Activated CD4-positive, alpha-beta T cell treated with anti-CD3 and anti-CD28 coated beads, Interleukin-2, amount 50 U/mL, for 1 hour (primary cell): Measurements from ENCODE around the gene CAV2.
"Not testable (repeated sequence)": the region's sequence is repeated elsewhere in the genome, so short reads cannot be mapped to it uniquely, and the experiment has no call there.

Experiments used
- DNase-seq: peaks from one replicate; pipeline ENCODE4 v3.0.0-alpha.2; 2020

CAV2 gene, protein sequence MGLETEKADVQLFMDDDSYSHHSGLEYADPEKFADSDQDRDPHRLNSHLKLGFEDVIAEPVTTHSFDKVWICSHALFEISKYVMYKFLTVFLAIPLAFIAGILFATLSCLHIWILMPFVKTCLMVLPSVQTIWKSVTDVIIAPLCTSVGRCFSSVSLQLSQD

DNA sequence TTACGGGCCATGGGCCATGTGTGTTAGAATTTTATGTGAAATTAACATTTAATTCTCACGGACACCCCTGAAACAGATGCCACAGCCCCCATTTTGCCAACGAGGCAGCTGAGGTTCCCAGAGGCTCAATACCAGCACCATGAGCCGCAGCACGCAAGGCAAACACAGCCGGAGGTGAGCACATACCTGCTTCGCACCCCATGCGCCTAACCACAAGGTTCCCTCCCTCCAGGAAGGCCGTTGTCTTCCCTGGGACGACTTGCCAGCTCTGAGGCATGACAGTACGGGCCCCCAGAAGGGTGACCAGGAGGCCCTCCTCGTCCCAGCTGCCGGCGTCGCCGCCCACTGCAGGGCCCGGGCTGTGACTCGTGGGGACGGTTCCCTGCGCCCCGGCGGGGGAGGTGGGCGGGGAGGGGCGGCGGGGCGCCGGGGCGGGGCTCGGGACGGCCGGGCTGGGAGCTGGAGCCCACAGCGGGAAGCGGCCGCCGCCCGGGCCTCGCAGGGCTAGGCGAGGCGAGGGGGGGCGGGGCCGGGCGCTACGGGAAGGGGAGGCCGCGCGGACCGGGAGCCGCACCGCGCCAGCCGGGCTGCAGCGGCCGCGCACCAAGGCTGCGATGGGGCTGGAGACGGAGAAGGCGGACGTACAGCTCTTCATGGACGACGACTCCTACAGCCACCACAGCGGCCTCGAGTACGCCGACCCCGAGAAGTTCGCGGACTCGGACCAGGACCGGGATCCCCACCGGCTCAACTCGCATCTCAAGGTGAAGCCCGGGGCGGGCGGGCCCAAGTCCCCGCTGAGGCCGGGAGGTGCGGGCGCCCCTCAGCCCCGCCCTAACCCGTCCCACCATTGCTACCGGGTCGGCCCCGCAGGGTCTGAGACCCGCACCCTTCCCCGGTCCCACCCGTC lies at the start of gene CAV2:
Gene CAV2, plus strand, starts transcription at position 571 of the 910 bp plus-strand sequence. Its CDS starts 44 bp downstream, at position 615.
- DNase-seq, result no peak

DNA sequence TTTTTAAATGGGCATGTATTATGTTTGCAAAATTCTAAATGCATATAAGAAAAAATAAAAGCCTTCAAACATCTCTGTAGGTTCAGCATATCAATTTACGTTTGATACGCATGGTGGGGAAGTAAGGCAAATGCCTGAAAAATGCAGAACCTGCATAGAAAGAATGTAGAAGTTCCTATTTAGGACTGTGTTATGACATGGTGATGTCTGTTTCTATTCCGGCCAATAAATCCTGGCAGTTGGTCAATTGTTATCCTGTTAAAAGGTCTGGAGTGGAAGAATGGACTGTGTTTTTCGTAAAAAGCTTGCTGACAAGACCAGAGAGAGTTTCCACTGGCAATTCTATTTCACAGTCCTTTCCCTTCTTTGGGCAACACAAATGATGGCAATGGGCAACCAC lies 49.6 kb upstream of the CAV2 start:
- no peak for DNase-seq

DNA sequence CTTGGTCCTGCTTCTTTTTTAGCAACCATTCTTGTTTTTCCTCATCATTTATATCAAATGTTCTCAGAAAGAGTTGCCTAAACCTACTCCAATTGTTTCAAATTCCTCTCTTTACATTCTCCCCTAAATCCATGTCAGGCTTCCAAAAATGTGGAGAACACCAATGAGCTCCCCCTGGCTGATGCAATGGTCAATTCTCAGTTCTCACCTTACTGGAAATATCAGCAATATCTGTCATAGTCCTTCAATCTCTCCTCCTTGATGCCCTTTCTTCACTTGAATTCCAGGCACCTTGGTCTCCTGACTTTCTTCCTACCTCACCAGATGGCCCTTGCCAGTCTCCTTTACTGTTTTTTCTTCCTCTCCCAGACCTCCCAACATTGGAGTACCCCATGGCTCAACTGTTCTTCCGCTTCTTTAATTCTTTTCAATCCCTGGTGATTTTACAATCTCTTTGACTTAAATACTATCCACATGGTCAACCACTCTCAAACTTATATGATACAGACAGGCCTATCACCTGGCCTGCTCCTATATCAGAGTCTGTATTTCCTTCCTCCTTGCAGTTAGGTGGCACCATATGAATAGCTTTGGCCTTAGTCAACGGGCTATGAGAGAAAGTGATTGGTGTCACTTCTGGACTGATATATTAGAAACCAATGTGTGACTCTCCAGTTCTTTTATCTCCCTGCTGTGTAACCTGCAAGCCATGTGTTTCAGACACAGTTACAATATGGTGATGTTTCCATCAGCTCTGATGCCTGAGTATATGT lies 47.4 kb upstream of the CAV2 start:
- DNase-seq, result no peak

DNA sequence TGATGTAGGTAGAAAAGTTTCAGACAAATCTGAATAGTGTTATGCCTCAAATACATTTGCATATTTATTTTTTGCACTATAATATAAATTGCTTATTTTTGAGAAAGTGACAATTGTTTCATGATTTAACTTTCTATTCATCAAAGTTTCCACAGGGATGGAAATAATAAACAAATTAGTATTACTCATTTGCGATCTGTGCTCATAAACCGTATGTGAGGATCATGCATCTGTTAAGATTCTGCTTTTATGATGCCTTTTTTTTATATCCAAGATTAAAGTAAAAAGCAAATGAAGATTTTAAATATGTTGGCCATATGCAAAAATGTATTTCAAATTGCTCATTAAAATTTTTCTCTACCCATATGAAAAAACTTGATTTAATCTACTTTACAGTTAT lies 45.2 kb upstream of the CAV2 start:
- no peak for DNase-seq

DNA sequence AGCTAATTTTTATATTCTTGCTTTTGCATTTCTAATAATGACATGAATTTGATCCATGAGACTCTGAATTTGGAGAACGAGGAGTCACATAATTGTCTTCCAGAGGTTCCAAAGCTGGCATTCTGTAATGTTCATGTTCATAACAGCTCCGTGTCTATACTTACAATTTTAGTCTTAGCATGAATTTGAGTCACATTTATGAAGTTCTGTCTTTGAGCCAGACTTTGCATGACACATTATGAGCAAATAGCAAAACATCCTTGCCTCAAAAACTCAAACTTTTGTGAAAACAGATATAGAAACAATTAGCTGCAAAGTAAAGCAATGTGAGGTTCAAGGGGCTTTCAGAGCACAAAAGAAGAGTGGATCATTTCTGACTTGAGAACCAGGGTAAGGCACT lies 44.5 kb upstream of the CAV2 start:
- no peak for DNase-seq

DNA sequence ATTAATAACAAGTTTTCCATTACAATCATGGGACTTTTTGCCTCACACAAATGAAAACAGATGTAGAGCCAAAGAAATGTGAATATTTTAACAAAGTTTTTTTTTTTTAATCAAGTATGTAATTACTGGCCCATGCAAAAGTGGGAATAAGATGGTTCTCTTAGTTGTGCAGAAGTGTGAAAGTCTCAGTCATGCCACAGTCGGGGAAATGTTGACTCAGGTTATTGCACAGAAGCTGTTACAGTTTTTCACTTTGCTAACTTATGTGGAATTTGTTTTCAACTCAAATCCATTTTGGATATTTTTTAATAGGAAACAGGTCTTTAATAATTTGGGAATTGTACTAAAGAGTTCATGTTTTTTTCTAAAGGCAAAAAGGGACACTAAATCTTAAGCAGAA lies 44.0 kb upstream of the CAV2 start:
- no peak for DNase-seq

DNA sequence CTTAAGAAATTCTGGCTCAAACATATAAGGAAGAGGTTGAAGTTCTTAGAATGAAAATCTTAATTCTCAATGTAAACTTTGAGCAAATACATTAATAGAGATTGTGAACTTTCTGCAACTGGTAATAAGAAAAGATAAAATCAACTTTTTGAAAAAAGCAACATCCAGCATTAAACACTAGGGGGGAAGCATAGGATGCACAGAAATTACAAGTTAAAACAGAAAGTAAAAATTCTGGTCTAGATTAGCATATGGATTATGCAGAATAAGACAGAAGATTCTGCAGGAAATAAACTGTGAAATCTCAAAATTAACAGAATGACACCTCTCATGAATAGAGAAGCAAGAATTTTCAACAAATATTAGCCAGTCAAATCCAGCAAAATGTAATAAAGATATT lies 38.0 kb upstream of the CAV2 start:
- DNase-seq, result no peak

DNA sequence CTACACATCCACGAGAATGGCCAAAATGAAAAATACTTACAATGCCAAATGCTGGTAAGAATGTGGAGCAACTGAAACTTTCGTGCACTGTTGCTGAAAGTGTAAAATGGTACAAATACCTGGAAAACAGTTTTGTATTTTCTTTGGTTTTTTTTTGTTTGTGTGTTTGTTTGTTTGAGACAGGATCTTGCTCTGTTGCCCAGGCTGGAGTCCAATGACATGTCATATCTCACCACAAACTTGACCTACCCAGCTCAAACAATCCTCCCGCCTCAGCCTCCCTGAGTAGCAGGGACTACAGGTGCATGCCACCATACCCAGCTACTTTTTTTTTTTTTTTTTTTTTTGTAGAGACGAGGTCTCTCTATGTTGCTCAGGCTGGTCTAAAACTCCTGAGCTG lies 35.6 kb upstream of the CAV2 start:
- DNase-seq, result no peak

DNA sequence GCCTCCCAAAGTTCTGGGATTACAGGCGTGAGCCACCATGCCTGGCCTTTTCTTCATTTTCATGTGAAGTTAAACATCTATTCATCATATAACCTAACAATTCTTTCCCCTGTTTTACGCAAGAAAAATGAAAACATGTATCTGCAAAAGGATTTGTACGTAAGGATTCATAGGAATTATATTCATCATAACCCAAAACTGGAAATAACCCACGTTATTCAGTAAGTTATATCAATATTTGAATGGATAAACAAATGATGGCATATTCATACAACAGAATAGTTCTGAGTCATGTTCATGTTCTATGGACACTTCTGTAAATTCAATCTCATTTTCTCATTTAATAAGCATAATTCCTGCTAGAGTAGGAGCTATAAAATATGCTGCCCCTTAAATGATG lies 35.2 kb upstream of the CAV2 start:
- DNase-seq, result no peak

DNA sequence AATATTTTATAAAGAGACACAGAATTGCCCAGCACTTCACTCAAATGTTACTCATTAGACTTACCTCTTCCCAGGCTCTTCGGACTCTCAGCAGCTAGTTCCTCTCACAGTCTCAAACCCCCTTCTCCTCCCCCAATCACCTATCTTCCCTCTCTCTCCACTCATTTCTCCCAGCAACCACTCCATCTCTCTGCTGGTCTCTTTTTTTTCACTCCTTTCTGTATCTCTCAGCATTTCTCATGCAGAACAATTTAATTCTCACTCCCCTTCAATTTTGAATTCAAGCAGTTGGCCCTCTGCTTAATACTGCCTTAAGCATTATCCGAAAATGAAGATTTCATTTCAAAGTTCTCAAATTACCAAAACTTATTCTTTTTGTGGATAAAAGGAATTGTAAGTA lies 34.4 kb upstream of the CAV2 start:
- DNase-seq, result no peak

DNA sequence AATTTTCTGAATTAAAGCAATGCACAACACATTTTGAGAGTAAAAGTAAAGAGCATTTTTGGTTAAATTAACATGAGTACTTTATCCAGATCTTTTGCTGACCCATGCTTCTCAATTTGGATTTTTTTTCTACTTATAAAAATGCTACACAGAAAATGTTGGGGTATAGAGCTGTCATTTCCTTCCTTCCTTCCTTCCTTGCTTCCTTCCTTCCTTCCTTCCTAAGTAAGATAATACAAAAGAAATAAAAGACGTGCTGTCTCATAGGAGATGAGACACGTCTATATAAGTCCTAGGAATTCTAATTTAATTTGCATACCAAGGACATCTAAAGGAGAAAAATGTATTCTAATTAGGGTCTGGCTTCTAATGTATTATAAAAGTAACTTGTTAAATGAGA lies 31.0 kb upstream of the CAV2 start:
- no peak for DNase-seq

DNA sequence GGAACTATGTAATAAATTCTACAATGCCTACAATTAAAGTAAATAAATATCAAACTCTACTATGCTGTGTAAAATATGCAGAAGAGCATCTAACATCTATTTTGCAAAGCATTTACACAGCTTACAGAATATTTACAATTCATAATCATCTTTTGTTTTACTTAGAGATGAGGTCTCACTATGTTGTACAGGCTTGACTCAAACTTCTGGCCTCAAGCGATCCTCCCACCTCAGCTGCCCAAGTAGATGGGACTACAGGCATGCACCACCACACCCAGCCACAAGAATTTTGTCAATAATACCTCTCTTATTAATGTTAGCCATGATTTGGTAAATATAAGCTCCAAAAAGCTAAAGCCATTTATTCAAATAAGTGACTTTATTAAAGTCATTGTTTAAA lies 21.9 kb upstream of the CAV2 start:
- DNase-seq, result no peak

DNA sequence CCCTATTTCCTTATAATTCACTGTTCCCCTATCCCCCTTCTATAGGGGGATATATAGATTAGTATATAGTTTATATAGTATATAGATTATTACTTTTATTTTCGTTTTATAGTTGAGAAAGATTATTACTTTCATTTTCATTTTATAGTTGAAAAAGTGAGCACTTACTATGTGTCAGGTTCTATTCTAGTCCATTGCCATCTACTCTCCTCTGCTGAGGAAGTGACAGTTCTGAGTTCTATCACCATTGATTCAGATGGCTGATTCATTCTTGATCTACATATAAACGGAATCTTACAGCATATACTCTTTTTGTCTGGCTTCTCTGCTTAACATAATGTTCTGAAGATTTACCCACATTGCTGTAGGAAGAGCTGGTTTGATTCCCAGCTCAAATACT lies 20.7 kb upstream of the CAV2 start:
- DNase-seq, result no peak

DNA sequence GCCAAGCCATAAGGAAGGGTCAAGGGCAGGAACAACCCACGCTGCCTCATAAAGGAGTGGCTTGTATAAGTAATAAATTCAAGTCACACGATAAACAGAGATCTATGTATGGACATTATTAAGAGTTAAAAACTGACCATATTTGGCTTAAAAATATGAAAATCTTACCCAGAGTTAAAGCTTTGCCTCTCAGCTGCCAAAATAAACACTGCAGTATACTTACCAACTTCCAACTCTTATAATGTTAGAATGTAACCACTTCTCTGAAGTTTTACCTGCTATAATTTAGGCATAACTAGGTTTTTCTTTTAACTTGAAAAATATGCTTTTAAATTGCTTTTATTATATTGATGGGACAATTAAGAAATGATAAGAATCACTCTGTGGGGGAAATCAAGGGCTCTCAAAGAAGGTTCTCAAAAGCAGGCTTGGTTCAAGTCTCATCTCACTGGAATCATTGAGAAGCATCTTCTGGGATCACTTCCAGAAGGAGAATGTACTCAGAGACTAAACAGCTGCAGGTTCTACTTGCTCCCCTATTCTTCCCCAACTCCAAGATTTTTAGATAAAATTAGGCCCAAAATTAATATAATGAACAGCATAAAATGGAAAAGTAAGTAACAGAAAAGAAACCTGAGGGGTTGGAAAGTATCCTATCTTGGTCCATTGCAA lies 16.1 kb upstream of the CAV2 start:
- DNase-seq, result no peak

DNA sequence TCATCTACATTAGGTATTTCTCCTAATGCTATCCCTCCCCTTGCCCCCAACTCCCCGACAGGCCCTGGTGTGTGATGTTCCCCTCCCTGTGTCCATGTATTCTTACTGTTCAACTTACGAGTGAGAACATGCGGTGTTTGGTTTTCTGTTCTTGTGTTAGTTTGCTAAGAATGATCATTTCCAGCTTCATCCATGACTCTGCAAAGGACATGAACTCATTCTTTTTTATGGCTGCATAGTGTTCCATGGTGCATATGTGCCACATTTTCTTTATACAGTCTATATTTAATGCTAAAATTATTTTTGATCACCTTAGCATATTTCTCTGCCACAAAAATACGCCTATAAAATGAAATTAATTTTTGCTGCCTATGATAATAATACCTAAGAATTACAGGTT lies 15.1 kb upstream of the CAV2 start:
- DNase-seq, result not testable (repeated sequence)

DNA sequence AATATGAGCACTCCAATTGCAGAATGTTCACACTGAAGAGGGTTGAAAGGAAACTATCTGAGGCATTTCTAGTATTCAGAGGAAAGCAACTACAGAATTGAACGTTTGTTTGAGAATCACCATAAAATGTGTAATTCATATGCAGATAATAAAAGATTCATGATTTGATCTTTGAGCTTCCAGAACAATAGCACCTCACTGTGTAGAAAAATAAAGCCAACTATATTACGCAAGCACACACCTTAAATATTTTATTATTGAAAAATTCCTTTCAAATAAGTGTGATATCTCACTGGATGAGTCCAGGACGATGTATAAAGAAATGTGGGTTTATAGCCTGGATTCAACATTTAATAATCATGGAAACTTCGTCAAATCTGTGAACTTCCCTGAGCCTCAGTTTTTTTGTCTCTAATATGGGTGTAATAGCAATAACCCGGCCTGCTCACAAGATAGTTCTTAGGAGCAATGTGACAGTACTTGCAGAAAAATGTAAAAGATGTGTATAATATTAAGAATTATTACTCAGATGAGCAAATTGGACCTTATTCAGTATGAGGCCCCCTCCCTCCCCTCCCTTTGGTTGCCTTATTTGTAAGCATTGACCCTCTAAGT lies 11.5 kb upstream of the CAV2 start:
- DNase-seq, result no peak

DNA sequence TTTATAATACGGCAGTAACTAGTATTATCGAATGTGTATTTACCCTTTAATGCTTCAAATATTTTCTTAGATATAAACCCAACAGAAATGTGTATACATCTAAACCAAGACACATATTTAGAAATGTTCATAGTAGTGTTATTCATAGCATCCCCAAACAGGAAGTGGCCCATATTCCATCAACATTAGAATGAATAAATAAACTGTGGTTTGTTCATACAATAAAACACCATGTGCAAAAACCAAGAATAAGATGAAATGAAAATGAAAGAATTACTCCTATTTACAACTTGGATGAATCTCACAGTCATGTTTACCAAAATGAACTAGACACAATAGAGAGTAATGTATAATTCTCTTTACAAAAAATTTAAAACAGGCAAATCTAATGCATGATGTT lies 9.2 kb upstream of the CAV2 start:
- no peak for DNase-seq

DNA sequence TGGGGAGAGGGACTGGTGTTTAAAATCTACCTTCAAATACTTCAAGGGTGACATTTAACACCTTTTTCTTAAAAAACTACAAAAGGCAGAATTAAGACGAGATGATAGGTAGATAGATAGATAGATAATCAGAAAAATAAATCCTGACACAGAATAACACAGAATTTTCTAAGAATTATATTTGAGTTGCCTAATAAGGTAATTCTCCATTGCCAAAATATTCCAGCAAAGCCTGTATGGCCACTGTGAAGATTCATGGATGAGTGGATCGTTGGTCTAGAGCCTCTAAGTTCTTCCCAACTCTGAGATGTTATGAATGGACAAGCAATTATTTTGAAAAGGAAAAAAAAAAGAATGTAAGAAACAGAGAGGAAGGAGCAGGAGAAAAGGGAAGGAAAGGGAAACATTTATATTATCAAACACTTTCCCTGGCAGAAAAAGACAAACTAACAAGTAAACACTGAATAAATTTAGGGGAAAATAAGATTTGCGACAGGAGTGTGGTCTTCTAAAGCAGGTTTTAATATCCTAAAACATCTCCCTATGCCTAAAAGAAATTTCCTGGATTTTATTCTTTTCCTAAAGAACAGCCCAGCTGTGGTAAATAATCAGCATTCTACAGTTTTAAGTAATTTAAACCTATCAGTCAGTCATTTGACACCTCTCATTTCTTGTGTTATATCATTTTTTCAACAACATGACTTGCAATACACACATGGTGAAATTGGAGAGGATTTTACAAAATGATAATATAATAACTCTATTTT lies 7.5 kb upstream of the CAV2 start:
- no peak for DNase-seq

DNA sequence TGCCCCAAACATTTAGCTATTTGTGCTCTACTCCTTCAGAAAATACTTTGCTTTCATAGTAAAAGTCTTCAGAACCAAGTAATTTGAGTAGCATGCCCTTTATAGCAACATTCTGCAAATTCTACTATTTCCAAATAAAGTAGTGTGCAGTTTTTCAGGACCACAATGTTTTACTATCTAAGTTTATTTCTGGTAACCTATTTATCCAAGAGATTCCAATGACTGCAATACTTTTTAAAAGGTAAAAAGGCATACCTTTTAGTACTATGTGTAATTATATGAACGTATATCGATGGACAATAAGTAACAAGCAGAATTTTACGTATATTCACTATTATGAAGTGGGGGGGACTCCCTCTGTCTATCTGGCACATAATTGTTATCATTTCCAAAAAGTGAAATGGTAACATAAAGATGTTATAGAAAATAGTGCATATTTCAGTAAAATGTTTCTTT lies 6.9 kb upstream of the CAV2 start:
- no peak for DNase-seq

DNA sequence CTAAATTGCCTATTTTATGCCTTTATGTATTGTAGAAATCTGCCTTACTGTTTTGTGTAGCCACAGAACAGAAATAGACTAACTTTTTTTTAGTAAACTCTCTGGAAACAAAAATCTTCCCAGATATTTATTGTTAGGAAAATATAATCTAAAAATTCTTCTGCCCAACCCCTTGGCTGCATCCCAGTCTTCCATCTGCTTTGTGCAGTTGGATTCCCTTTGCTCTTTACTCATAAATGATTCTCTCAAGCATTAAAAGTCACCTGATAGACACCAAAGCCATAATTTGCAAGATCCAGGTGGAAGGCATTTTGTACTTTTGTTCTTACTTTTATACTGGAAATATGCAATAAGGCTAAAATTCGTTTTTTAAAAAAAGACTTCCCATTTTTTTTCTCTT lies 6.1 kb upstream of the CAV2 start:
- DNase-seq, result no peak

DNA sequence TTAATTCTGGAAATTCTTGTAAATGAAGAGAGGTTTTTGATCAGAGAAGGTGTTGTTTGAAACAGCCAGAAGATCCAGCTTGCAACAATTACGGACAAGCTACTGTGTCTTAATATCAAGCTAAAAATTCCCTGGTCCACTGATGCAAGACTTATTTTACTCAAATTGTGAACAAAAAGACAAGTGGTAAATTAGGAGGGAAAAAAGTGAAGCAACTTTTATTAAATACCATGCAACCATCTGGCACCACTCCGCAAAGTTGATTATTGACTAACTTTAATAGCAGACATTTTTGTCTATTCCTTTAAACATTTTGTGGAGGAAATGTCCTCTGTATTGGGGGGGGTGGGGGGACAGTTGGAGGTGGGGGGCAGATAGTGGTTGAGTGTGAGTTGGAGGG lies 5.1 kb upstream of the CAV2 start:
- DNase-seq, result no peak

DNA sequence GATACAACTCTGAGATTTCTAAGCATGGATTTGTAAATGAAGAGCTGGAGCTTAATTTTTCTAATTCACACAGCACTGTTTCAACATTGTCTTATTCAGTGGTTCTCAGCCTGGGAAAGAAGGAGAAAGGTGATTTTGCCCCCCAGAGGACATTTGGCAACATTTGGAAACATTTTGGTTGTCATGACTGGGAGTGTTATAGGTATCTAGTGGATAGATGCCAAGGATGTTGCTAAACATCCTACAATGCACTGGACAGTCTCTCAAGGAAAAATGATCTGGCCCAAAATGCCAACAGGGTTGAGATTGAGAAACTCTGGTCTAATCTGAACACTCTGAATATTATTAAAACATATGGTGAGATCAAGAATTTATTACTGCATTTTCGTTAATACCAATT lies 3.8 kb upstream of the CAV2 start:
- DNase-seq, result no peak
